Stimulated activated CD4-positive, alpha-beta T cell treated with anti-CD3 and anti-CD28 coated beads, Interleukin-1b, Interleukin-23, amount 100 ng/mL, for 1 hour (primary cell): ENCODE data around the gene STC2.

Experiments used
- DNase-seq, 2 donors: peaks; one replicate each; pipeline ENCODE4 v3.0.0-alpha.2; 2020; ENCODE audit warnings: low read depth in 2 of 2

Gene STC2

DNA sequence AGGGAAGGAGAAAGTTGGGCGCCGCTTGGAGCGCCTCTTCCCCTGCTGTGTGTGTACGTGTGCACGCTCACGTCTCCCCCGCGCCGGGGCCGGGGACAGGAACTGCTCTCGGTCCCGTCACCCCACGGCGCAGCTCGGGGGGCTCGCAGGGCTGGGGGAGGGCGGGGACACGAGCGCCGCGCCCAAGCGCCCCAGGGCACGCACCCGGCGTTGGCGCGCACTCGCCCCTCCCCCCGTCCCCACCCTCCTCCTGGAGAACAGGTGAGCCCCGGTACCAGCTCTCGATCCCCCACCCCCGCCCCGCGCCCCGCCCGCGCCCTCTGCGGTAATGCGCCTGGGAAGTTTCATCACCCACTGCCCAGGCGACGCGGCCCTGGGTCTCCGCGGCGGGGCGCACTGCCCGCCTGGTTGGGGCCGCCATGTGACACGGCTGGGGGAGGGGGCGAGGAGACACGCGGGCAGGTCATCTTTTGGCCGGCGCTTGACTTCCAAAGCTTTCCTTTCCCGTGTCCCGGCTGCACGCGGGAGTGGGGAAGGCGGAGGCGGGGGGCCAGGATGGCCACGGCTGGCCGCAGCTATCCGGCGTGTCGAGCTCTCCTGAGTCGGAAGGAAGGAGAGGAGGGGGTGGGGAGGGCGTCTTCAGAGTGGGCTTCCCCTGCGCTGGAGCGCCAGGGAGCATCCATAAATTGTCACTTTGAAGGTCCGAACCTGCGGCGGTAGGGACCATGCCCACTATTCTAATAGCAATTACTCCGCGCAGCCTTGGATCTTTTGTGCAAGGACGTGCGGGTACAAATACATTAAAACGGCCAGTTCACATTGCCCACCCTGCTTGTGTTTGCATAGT is 1.5 kb upstream of the STC2 start:
- DNase-seq: no peak

DNA sequence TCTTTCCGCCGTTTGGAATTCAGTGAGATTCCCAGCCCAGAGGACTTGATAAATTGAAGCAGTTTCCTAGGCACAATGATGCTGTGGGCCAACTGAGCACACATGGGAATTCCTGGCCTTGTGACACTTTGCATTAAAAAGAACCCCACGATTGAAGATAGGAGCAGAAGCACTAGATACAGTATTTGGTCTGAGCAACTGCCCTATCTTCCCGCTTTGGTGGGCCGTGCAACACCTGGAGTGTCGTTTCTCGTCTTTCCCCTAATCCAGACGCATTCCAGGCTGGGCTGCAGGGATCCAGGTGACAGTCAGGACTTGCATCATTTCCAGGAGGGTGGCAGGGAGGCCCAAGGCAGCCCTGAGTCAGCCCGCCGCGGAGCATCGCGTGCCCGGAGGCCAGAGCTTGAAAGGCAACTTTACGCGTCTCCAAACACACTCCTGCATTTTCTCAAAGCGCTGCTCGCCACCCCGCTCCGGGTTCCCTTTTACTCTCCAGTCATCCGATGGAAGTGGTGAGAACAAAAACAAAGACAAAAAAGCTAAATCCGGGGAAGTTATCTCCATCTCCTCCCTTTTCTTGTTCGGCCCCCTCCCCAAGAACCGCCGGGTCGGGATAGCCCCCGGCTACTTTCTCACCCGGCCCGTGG is 753 bp upstream of the STC2 start:
- DNase-seq: no peak

DNA sequence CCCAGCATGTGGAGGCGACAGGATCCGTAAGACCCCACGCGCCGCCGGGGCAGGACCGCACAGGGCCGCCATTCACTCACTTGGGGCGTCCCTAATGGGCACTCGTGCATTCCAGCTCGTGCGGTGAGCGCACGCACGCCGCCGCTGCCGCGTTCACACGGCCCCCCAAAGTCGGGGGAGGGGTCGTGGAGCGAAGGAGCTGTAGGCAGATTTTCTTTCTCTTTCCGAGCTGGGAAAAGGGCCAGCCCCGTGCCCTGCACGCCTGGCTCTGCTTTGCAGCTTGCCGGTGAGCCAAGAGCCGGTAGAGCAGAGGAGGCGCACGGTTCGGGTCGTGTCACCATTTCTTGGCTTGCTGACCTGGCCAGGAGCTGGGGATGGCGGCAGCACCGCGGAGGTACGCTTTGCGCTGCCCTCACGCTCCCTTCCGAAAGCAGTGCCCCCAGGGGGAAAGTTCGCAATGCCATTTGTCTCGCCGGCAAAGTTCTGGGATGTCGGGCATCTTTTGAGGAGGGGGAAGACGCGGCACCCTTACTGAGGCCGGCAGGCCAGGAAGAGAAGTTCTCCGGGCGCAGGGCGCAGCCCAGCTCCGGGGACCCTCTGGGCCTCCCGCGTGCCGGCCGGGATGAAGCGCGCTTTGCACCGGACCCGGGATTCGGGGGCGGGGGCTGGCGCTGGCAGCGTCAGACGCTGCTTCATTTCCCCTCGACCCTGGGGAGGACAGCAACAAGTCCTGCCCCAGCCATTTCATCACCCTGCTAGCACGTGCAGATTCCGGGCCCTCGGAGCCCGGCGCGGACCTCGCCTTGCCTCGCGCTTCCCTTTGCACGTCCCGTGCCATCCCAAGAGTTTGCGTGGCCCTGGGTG is 898 bp downstream of the STC2 start:
- no peak for DNase-seq

DNA sequence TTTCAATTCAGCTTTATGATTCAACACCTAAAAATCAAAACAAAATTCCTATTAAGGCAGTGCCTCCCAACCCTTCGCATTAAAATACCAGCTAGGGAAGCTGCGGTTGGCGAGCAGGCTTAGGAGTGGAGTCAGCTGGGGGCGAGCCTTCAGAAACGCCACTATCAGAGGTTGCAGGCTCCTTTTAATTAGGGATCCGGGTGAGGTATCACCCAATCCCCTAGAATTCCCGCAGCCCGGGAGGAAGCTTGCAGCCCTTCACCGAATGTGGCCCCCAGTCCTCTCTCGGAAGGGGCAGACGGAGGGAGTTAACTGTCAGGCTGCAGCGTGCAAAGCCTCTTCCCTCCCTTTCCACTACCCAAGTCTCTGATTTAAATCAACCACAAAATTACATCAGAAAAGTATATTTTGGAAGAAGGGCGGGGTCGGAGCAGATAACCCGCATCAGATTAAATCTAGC is 1.7 kb downstream of the STC2 start:
- no peak for DNase-seq

- DNase-seq: no peak
Observed at GRCh38 chr5:173325091-173325698, 3.0 kb downstream of the STC2 start.

- no peak for DNase-seq
Observed at GRCh38 chr5:173324115-173325001, 3.9 kb downstream of the STC2 start.

GRCh38 chr5:173323799-173324114 is 4.5 kb downstream of the STC2 start:
- DNase-seq: no peak

DNA sequence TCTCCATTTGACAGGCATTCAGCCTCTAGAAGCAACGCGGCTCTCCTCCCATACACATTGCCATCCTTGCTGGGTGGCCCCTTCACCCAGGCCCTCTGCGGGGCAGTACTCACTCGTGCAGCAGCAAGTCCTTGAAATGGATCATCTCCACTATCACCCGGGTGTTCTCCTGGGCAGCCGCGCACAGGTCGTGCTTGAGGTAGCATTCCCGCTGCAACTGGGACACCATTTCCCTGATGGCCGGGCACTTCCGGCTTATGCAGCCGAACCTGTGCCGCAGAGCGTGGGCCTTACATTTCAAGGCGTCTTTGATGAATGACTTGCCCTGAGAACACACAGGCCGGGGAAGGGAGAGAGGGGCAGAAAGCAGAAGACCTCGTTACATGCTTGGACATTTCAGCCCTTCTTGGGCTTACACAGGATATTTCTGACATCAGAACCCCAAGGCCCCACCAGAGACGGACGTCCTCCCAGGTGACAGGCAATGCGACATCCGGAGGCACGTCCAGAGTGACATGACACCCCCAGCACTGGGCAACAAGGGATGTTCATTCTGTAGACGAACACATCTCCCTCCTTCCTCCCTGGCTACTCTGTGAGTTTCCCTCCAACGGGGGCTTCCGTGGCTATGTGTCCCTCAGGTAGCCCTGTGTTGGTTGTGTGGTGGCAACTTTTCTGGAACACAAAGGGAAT is 5.0 kb downstream of the STC2 start:
- no peak for DNase-seq

GRCh38 chr5:173321886-173322285 is 6.3 kb downstream of the STC2 start:
- DNase-seq: no peak

DNA sequence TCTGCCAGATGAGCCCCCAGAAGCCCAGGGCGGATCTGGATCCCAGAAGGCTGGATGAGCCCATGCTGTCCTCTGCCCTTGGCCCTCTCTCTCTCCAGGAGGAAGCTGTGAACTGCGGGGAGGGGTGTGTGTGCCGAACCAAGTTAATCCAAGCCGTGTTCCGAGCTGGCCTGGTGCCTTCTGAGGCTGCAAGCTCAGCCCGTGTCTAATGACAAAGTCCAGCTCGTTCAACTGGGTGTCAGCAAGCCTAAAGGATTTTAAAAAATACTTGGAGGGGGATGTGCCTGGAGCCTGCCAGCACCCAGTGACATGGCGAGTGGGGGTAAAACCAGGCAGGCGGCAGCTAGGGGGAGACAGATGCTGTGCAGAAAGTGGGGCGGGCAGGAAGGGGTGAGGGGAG is 8.0 kb downstream of the STC2 start:
- no peak for DNase-seq

- DNase-seq: no peak
Observed at GRCh38 chr5:173319646-173320045, 8.6 kb downstream of the STC2 start.

DNA sequence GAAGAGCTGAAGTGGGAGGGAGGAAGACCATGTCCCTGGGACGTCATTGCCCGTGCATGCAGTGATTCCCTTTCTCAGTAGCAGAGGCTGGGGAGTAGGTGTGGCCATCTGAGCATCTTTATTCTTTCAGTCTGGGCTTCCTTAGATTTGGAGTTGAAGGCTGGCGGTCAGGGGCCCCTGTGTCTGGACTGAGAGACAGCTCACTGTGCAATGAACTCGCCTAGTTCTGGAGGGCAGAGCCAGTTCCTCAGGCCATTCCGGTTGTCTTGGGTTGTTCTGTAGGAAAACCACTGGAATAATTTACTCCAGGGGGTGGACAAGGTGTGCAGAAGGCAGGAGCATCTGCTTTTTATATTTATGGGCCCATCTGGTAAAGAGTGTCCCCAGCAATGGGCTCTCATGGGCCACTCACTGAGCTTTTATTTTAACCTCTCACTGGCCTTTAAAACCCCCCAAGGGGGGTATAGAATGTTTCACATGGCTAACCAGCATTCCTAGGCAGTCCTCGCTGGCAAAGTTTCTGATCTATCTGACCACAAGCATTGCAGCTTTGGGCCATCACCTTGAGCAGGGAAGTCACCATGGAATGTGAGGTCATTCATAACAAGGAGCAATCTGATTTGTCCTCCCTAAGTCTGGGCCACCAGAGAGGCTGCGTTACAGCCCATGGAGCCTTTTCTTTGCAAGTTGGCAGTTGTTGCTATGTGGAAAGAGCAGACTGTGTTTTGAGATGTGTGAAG is 9.2 kb downstream of the STC2 start:
- DNase-seq: no peak

DNA sequence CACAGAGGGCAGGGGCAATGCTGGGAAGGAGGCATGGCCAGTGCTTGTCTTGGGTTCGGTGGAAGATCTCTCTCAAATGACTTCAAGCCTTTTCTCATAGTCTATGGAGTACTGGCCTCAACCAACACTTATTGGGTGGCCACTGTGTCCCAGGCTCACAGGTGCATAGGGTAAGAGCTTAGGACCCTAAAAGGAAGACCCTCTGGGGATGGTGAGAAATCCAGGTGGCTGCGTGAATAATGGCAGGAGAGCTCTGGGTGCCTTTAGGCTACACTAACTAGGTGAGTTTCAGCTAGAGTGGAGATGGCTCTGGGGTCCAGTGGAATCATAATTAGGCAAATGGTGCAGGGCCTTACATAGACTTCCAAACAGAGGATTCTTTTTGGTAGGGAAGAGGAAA is 9.9 kb downstream of the STC2 start:
- DNase-seq: no peak

DNA sequence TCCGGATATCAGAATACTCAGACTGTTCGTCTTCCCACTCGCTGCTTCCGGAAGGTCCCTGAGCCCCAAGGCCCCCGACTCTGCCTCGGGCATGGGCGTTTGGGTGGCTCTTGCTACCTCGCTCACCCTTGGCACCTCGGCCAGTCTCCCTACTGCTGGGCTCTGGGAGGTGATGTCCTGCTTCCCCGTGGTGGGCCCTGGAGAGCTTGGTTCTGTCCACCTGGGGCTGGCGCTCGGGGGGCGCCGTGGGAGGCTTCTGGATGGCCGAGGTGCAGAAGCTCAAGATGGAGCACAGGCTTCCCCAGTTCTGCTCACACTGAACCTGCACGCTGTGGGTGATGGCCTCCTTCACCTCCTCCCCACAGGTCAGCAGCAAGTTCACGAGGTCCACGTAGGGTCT is 10.4 kb downstream of the STC2 start:
- no peak for DNase-seq

DNA sequence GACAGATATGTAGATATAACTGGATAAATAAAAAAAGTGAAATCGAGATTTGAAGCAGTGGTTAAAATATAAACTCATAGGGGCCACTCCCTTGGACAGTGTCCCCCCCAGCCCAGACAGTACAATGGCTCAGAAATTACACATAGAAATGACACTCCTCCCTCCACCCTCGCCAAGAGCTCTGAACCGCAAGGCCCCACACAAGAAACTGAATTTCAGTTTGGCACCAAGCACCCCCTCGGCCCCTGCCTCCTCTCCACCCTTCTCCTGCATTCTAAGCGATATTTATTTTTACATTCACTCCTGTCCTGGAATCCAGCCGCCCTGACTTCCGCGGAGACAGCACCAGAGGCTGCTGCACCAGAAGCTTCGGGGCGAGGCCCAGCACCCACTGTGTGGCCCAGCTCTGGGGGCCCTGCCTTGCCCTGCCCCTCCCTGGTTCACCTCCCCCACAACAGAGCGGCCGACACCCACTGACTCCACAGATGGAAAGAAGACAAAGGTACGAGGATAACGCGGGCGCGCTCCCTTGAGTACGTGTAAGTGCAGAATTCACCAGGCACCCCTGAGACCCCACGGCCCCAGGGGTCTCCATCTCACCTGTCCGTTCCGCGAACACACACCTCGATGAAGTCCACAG is 11.0 kb downstream of the STC2 start:
- no peak for DNase-seq

DNA sequence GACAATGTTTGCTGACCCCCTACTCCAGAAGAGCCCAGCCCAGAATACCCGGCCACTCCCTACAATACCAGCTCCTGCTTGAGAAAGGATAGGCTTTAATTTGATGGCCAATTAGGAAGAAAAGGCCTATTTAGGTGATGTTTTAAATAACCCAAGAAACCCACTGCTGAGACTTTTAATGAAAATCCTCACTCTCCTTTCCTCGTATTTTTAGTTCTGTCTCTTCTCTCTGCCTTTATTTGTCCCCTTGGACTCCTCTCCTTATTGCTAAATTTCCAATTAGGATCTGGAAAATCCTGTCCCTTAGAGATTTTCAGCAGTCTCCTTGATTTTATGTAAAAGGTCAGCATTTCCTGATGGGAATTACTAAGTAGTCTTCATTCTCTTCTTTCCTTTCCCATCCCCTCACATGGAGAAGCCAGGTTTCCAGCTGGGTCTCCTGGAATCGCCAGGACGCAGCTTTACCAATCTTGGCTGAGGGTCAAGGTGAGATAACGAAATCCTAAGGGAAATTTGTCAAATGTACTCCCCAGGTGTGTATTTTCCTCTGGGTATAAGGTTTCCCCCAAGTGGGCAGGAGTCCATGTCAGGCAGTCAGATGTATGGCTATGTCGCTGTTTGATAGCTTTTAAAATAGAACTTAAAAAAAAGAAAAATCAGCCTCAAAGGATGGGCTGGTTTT is 11.7 kb downstream of the STC2 start:
- DNase-seq: no peak

DNA sequence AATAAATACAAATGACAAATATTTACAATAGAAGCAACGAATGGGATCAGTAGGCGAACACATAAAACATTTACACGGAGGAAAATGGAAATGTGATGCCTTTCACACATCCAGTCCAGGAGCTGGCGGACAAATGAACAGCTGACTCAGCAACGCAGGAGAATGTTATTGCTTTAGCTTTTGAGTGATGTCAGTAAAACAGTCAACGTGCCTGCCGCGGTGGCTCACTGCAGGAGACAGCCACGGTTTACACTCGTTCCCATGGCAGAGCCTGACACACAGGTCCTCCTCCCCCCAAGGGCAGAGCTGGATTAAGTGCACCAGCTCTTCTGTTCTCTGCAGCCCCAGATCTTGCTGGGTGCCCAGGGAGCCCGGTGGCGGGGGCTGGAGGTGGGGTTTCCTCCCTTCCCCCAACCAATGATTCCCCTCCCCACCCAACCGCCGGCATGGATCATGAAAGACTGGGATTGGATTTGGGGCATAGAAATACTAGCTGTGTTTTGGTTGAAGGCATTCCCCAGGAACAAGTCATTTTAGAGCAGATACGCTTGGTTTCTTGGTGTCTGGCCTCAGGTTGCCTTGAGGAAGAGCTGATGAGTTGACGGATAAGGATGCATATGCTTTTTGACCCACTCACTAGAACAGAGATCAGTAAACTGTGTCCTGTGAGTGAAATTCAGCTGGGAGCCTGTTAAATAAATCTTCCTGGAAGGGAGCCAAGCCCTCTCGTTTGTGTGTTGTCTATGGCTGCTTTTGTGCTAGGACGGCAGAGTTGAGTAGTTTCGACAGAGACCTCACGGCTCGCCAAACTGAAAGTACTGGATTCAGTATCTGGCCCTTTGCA is 12.5 kb downstream of the STC2 start:
- DNase-seq: no peak
